Prostate gland (tissue), 2 donors: ENCODE results near the gene ARGLU1. TPM values are rescaled to one million over a fixed set of nuclear protein-coding genes. Genes with fewer than 3 reads are reported as not detected.

Source experiments
- DNase-seq: peaks from one replicate; pipeline ENCODE4 v3.0.0-alpha.2; 2019; ENCODE audit warnings: low spot score
- H3K27ac ChIP-seq, 2 donors: fragments of 200-600 bp; sonication (generic); 2 replicates each; pipeline ENCODE4 v1.5.1; 2017 to 2019
- H3K27me3 ChIP-seq: fragments of 200-600 bp; sonication (generic); replicated peaks from 2 replicates; pipeline ENCODE4 v1.5.1; 2019; ENCODE audit not compliant: insufficient read depth
- H3K36me3 ChIP-seq, 2 donors: fragments of 200-600 bp; sonication (generic); 1 replicate in 1 of 2; 2 replicates in 1 of 2; pipeline versions ENCODE4 v1.5.1 to v1.8.1; 2017 to 2019
- H3K4me1 ChIP-seq: fragments of 200-600 bp; sonication (generic); replicated peaks from 2 replicates; pipeline ENCODE4 v1.5.1; 2019
- H3K4me3 ChIP-seq, 2 donors: fragments of 200-600 bp; sonication (generic); 2 replicates each; pipeline ENCODE4 v1.5.1; 2017 to 2019
- H3K9me3 ChIP-seq: fragments of 200-600 bp; sonication (generic); 2 replicates; pipeline ENCODE4 v1.5.1; 2017
- POLR2A ChIP-seq: fragments of 450-650 bp; IDR thresholded peaks from one replicate; pipeline ENCODE4 v1.6.1; 2016; ENCODE audit warnings: antibody characterized with exemption, mild to moderate bottlenecking
- POLR2AphosphoS5 ChIP-seq: sonication (generic); formaldehyde crosslinking; IDR thresholded peaks from one replicate; pipeline ENCODE4 v1.6.1; 2017; ENCODE audit warnings: antibody characterized with exemption
- WGBS: methylation state at CpG from one replicate; pipeline ENCODE4 v1.1.5; 2018; 5-methylcytosine and 5-hydroxymethylcytosine counted together
- intact Hi-C: fragments of 100-400 bp; cut with DNase I; formaldehyde crosslinking; loops from one replicate; pipeline ENCODE4 v1.14.2; 2022
- total RNA-seq, 2 donors: library from RNA; depleted of rRNA; stranded (reverse); fragments of >200 nt; gene quantifications; one replicate each; pipeline ENCODE4 v1.1.0, GENCODE V29; 2016
- TF ChIP-seq, protein P1 (sequence below), 4 experiments: fragments of 200-600 bp in 2 of 4; fragments of 450-650 bp in 2 of 4; sonication (generic) in 2 of 4; IDR thresholded peaks; 1 replicate in 3 of 4; 2 replicates in 1 of 4; pipeline ENCODE4 v1.5.1; 2016 to 2019; ENCODE audit warnings: antibody characterized with exemption in 4 of 4, mild to moderate bottlenecking in 2 of 4, moderate library complexity in 2 of 4

The ARGLU1 gene
- total RNA-seq, 2 donors from 2014 or later: 52.1 to 95.9 TPM

DNA sequence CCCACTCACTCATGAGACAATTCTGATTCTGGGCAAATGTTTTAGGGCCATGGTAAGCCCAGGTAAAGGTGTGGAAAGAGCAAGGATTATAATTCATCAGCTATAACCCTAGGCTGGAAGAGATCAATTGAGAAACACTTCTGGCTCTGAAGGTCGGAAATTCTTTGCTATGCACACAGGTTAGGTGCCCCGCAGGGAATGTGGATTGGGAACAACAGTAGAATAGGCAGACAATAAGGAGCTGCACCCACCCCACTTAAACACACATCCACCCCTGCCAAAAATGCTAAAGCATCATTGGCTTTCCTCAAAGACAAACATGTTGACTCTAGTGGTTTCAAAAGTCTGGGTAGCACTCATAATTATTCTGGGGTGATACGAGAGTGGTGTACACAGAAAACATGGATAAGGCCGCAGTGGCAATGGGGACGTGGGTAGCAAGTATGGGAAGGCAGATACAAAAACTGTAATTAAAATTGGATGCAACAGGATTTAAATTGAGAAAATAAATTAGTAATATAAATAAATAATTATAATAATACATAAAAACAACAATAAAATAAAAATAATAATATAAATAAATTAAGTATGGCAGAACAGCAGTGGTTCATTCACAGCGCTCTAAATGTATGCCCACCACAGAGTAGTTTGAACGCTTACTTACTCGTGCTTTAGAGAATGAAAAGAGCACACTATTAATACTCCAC, 41.0 kb downstream of the ARGLU1 start:
- no peaks in the 10 kb centered on the region for H3K36me3 ChIP-seq
- H3K4me1 ChIP-seq: no peaks in the 10 kb centered on the region
- H3K4me3 ChIP-seq: no peak overlapping the region
- no peak overlapping the region for H3K27ac ChIP-seq
- DNase-seq: no peak
- 92% methylated on average over 8 of the region's 8 CpGs for WGBS
- TF ChIP-seq POLR2AphosphoS5 (no peak), POLR2A (no peak)
- TF ChIP-seq, protein P1, sequence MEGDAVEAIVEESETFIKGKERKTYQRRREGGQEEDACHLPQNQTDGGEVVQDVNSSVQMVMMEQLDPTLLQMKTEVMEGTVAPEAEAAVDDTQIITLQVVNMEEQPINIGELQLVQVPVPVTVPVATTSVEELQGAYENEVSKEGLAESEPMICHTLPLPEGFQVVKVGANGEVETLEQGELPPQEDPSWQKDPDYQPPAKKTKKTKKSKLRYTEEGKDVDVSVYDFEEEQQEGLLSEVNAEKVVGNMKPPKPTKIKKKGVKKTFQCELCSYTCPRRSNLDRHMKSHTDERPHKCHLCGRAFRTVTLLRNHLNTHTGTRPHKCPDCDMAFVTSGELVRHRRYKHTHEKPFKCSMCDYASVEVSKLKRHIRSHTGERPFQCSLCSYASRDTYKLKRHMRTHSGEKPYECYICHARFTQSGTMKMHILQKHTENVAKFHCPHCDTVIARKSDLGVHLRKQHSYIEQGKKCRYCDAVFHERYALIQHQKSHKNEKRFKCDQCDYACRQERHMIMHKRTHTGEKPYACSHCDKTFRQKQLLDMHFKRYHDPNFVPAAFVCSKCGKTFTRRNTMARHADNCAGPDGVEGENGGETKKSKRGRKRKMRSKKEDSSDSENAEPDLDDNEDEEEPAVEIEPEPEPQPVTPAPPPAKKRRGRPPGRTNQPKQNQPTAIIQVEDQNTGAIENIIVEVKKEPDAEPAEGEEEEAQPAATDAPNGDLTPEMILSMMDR (IDR thresholded peaks at IDR 0.05): no peak
- intact Hi-C loops: no loop called here
- H3K9me3 ChIP-seq: no peaks in the 10 kb centered on the region
- no peaks in the 10 kb centered on the region for H3K27me3 ChIP-seq

DNA sequence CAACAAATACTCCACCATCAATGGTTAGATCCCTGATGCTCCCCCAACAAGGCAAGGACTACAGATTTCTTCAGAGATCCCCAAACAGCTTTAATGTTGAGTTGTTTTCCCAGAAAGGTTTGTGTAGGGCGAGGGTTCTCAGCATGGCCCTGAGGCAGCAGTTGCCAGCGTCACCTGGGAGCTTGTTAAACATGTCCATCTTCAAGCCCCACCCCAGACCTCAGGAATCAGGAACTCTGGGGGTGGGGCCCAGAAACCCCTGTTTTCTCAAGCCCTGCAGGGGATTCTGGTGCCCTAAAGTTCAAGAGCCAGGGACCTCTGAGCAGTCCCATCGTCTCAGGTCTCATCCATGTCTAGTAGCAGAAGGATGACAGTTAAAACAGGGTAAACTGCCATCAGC, 42.1 kb downstream of the ARGLU1 start:
- DNase-seq: no peak
- Histone ChIP-seq H3K4me1 (no peaks in the 10 kb centered on the region), H3K4me3 (no peak overlapping the region), H3K36me3 (no peaks in the 10 kb centered on the region), H3K27ac (no peak overlapping the region), H3K9me3 (no peaks in the 10 kb centered on the region), H3K27me3 (no peaks in the 10 kb centered on the region)
- TF ChIP-seq, protein P1 (IDR thresholded peaks at IDR 0.05): no peak
- TF ChIP-seq POLR2AphosphoS5: no peak
- TF ChIP-seq POLR2A: no peak
- intact Hi-C loops: no loop called here
- WGBS: 71% methylated on average over 3 of the region's 3 CpGs

DNA sequence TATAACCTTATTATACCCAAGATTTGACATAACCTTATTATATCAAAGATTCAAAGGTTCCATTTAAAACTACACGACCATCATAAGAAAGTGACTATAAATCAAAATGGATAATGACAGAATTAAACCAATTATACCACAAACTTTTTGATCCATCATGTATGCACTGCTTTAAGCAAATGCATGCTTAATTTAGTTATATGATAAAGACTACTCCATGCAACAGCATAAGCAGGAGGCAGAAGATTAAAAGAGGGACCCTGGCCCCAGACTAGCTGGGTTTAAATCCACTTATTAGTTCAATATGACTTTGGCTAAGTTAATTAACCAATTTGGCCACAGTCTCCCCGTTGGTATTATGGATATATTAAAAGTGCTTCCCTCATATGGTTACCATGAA, 43.8 kb downstream of the ARGLU1 start:
- Histone ChIP-seq H3K27ac (no peak overlapping the region), H3K36me3 (no peaks in the 10 kb centered on the region), H3K4me3 (no peak overlapping the region), H3K27me3 (no peaks in the 10 kb centered on the region), H3K9me3 (no peaks in the 10 kb centered on the region), H3K4me1 (no peaks in the 10 kb centered on the region)
- no peak for DNase-seq
- intact Hi-C loops: loop anchor here (5.0 kb wide), 1 partner anchor 442 kb away; no protein-coding TSS in a partner anchor
- TF ChIP-seq POLR2A (no peak), POLR2AphosphoS5 (no peak)
- TF ChIP-seq, protein P1 (IDR thresholded peaks at IDR 0.05): no peak
- 53% methylated on average over 2 of the region's 2 CpGs for WGBS

DNA sequence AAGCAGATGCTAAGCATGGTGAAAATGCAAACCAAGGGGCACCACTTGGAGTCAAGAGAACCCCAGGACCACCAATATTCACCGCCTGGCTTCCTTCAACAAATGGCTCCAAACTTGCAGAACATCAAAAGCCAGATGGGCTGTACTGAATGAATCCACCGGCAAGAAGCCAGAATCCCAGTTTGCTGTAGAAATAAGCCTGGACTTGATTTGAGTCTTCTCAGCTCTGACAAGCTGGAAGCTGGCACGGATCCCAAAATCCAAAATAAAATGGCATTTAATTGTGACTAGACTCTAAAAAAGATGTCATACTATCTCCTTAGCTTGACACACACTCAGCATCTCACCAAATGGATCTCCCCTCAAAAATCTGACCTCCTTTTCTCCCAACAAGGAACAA, 44.4 kb downstream of the ARGLU1 start:
- WGBS: 36% methylated on average over 3 of the region's 3 CpGs
- Histone ChIP-seq H3K9me3 (no peaks in the 10 kb centered on the region), H3K4me1 (no peaks in the 10 kb centered on the region), H3K27ac (no peak overlapping the region), H3K27me3 (no peaks in the 10 kb centered on the region), H3K4me3 (no peak overlapping the region), H3K36me3 (no peaks in the 10 kb centered on the region)
- intact Hi-C loops: loop anchor here (5.0 kb wide), 1 partner anchor 441 kb away; no protein-coding TSS in a partner anchor
- TF ChIP-seq, protein P1 (IDR thresholded peaks at IDR 0.05): no peak
- no peak for DNase-seq

DNA sequence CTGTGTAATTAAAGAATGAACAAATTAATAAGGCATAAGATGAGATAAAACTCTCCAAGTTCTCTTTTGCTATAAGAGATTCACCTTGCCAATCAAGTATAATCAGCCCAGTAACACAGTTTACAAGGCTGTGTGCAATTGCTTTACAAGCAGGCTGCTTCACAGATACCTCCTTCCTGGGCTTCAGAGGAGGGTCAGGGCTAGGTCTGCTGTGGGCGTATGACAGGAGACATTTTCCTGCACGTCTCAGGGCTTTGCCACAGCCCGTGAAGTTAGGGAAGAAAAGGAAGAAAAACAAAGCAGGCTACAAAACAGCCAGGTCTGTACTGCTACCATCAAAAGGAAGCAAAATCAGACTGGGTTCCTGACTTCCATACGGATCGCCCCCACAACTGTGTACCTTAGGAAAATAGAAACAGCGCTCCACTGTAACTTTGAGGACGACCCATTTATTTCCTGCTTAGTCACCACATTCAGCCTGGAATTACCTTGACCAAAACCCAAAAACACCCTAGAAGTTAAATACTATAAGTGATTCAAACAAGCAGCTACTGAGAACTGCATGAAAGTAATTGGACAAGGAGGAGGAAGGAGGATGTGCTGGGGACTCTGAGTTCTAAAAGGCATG, 44.9 kb downstream of the ARGLU1 start:
- H3K36me3 ChIP-seq: no peaks in the 10 kb centered on the region
- no peak overlapping the region for H3K4me3 ChIP-seq
- intact Hi-C loops: loop anchor here (5.0 kb wide), 1 partner anchor 441 kb away; no protein-coding TSS in a partner anchor
- H3K4me1 ChIP-seq: no peaks in the 10 kb centered on the region
- no peak for DNase-seq
- whole genome bisulfite sequencing: 42% methylated on average over 7 of the region's 7 CpGs
- no peak for TF ChIP-seq POLR2A
- TF ChIP-seq, protein P1 (IDR thresholded peaks at IDR 0.05): no peak
- no peak for TF ChIP-seq POLR2AphosphoS5
- H3K27me3 ChIP-seq: no peaks in the 10 kb centered on the region
- no peak overlapping the region for H3K27ac ChIP-seq
- no peaks in the 10 kb centered on the region for H3K9me3 ChIP-seq
